ENCODE measurements around the gene XCR1.

Gene XCR1

GRCh38 chr3:46067401-46067800 lies 40.1 kb upstream of the XCR1 start:
- Histone ChIP-seq H4K20me1 (ENCODE audit: control insufficient read depth, insufficient read depth, low read depth, low read length) (no peaks in the 10 kb centered on the region), H3K9me3 (ENCODE audit: control insufficient read depth, insufficient read depth, low read length) (no peaks in the 10 kb centered on the region), H3K9me2 (replicated peaks; ENCODE audit: control insufficient read depth, low read length) (no peaks in the 10 kb centered on the region), H3K79me2 (ENCODE audit: control insufficient read depth, low read length) (no peaks in the 10 kb centered on the region), H3K36me3 (ENCODE audit: control insufficient read depth, low read length) (no peaks in the 10 kb centered on the region), H3F3A (ENCODE audit: control insufficient read depth, insufficient read depth) (no peaks in the 10 kb centered on the region), H3K4me3 (ENCODE audit: low read length) (no peak overlapping the region), H3K27me3 (ENCODE audit: control insufficient read depth, low read length) (peaks cover 39% of the 10 kb centered on the region), H3K4me1 (ENCODE audit: control insufficient read depth, low read length) (no peaks in the 10 kb centered on the region), H3K27ac (ENCODE audit: low read depth, low read length) (no peak overlapping the region), H3K4me2 (ENCODE audit: low read length) (no peak overlapping the region)
- no peak for TF ChIP-seq EZH2phosphoT487 (IDR thresholded peaks at IDR 0.05; ENCODE audit: borderline replicate concordance, low read length)
- TF ChIP-seq, protein P1, sequence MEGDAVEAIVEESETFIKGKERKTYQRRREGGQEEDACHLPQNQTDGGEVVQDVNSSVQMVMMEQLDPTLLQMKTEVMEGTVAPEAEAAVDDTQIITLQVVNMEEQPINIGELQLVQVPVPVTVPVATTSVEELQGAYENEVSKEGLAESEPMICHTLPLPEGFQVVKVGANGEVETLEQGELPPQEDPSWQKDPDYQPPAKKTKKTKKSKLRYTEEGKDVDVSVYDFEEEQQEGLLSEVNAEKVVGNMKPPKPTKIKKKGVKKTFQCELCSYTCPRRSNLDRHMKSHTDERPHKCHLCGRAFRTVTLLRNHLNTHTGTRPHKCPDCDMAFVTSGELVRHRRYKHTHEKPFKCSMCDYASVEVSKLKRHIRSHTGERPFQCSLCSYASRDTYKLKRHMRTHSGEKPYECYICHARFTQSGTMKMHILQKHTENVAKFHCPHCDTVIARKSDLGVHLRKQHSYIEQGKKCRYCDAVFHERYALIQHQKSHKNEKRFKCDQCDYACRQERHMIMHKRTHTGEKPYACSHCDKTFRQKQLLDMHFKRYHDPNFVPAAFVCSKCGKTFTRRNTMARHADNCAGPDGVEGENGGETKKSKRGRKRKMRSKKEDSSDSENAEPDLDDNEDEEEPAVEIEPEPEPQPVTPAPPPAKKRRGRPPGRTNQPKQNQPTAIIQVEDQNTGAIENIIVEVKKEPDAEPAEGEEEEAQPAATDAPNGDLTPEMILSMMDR (IDR thresholded peaks at IDR 0.05; ENCODE audit: low read depth, low read length, poor library complexity, severe bottlenecking), result no peak

DNA sequence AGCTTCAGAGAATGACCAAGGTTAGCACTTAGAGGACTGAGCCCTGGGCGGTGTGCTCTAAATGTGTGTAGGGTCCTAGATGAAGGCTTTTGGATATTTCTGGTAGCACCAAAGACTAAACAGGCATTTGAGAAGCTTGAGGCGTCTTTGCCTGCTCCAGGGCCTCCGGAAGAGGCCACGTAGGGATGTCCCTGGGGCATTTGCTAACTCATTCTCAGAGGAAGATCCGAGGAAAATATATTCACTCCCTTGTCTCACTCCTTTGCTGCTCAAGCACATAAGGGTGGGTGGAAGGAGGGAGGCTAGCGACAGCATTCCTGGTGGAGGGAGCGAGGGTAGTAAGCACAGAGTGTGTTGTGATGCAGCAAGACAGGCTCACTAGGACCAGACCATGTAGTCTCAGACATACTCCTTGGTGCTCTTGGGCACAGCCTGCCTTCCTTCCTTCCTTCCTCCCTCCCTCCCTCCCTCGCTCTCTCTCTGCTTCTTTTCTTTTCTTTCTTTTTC lies 38.5 kb upstream of the XCR1 start:
- Histone ChIP-seq H4K20me1 (ENCODE audit: control insufficient read depth, insufficient read depth, low read depth, low read length) (no peaks in the 10 kb centered on the region), H3K4me3 (ENCODE audit: low read length) (no peak overlapping the region), H3K27ac (ENCODE audit: low read depth, low read length) (no peak overlapping the region), H3F3A (ENCODE audit: control insufficient read depth, insufficient read depth) (no peaks in the 10 kb centered on the region), H3K79me2 (ENCODE audit: control insufficient read depth, low read length) (no peaks in the 10 kb centered on the region), H3K4me1 (ENCODE audit: control insufficient read depth, low read length) (no peaks in the 10 kb centered on the region), H3K27me3 (ENCODE audit: control insufficient read depth, low read length) (peaks cover 33% of the 10 kb centered on the region), H3K9me2 (replicated peaks; ENCODE audit: control insufficient read depth, low read length) (no peaks in the 10 kb centered on the region), H3K9me3 (ENCODE audit: control insufficient read depth, insufficient read depth, low read length) (no peaks in the 10 kb centered on the region), H3K4me2 (ENCODE audit: low read length) (no peak overlapping the region), H3K36me3 (ENCODE audit: control insufficient read depth, low read length) (no peaks in the 10 kb centered on the region)
- TF ChIP-seq EZH2phosphoT487 (IDR thresholded peaks at IDR 0.05; ENCODE audit: borderline replicate concordance, low read length), result no peak
- TF ChIP-seq, protein P1 (IDR thresholded peaks at IDR 0.05; ENCODE audit: low read depth, low read length, poor library complexity, severe bottlenecking), result no peak

GRCh38 chr3:46065294-46065705 lies 38.0 kb upstream of the XCR1 start:
- H3K27ac ChIP-seq (ENCODE audit: low read depth, low read length), result no peak overlapping the region
- TF ChIP-seq, protein P1 (IDR thresholded peaks at IDR 0.05; ENCODE audit: low read depth, low read length, poor library complexity, severe bottlenecking), result no peak
- no peak for TF ChIP-seq EZH2phosphoT487 (IDR thresholded peaks at IDR 0.05; ENCODE audit: borderline replicate concordance, low read length)
- H3K36me3 ChIP-seq (ENCODE audit: control insufficient read depth, low read length), result no peaks in the 10 kb centered on the region
- no peaks in the 10 kb centered on the region for H4K20me1 ChIP-seq (ENCODE audit: control insufficient read depth, insufficient read depth, low read depth, low read length)
- H3K4me2 ChIP-seq (ENCODE audit: low read length), result no peak overlapping the region
- H3F3A ChIP-seq (ENCODE audit: control insufficient read depth, insufficient read depth), result no peaks in the 10 kb centered on the region
- no peaks in the 10 kb centered on the region for H3K4me1 ChIP-seq (ENCODE audit: control insufficient read depth, low read length)
- H3K4me3 ChIP-seq (ENCODE audit: low read length), result no peak overlapping the region
- no peaks in the 10 kb centered on the region for H3K9me2 ChIP-seq (replicated peaks; ENCODE audit: control insufficient read depth, low read length)
- peaks cover 30% of the 10 kb centered on the region for H3K27me3 ChIP-seq (ENCODE audit: control insufficient read depth, low read length)
- H3K79me2 ChIP-seq (ENCODE audit: control insufficient read depth, low read length), result no peaks in the 10 kb centered on the region
- no peaks in the 10 kb centered on the region for H3K9me3 ChIP-seq (ENCODE audit: control insufficient read depth, insufficient read depth, low read length)
